HG03039 (cell line): ENCODE measurements around the gene LMNB1.
"Not testable (repeated sequence)": the region's sequence is repeated elsewhere in the genome, so short reads cannot be mapped to it uniquely, and the experiment has no call there.

Source experiments
- ATAC-seq: cut with Tn5 transposase; IDR thresholded peaks from one replicate; pipeline ENCODE4 v1.9.1; 2021; ENCODE audit warnings: mild to moderate bottlenecking, moderate library complexity; ENCODE audit not compliant: unreplicated experiment

Gene LMNB1

GRCh38 chr5:126819253-126819652, 42.3 kb downstream of the LMNB1 start:
- no peak for ATAC-seq

DNA sequence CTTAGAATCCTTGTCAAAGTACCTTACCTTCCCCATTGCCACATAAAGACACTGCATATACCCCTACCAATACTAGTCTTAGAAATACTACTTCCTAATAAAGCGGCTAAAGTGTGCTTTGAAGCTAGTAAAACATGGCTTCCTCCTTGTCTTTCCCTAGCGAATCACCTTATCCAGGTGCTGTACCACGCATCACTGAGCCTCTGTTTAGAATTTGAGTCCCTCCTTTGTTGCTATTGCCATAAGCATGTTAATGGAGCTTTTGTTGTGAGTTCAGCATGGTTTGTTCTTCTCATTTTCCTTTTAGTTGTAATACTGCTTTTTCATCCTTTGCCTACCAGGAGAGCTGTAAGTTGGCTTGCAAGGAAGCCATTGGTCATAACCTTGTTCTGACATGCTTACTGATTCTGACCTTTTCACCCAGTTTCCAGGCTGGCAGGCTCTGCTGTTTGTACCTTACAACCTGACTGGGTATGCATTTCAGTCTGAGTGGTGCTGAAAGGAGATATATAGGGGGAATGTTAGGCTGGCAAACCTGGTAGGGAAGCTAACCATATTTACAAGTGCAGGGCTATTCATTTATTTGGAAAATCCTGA, 49.8 kb downstream of the LMNB1 start:
- no peak for ATAC-seq

- no peak for ATAC-seq
Observed at GRCh38 chr5:126829098-126829497, 52.2 kb downstream of the LMNB1 start.

- no peak for ATAC-seq
Observed at GRCh38 chr5:126830061-126830460, 53.1 kb downstream of the LMNB1 start.

DNA sequence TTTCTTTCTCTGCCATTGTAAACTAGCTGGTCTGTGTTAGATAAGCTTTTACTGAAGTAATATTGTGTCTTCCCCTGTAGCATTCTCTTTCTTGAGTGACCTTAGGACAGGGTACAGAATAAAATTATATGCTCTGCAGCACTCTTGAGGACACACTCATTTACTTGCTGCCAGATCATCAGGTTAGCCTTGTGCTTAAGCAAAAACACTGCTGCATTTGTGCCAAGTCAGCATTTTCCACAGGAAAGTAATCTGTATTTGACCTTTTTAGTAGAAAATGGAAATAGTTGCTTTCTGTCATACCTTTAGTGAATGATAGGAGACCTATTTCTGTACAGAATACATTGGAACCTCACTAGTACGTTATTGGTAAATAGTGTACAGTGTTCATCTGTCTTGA, 54.2 kb downstream of the LMNB1 start:
- ATAC-seq = no peak

GRCh38 chr5:126836778-126837177, 59.8 kb downstream of the LMNB1 start:
- ATAC-seq = no peak

DNA sequence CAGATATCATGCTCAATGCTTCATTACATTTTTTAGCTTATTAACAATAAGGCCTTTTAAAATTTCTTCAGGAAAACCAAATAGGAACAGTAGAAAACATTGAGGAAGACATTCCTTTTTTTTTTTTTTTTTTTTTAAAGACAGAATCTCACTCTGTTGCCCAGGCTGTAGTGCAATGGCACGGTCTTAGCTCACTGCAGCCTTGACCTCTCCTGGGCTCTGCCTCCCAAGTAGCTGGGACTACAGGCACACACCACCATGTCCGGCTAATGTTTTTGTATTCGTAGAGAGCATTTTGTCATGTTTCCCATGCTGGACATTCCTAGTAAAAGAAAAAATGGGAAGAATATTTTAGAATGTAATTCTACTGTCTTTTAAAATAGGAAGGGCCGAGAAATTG, 60.3 kb downstream of the LMNB1 start:
- no peak for ATAC-seq

DNA sequence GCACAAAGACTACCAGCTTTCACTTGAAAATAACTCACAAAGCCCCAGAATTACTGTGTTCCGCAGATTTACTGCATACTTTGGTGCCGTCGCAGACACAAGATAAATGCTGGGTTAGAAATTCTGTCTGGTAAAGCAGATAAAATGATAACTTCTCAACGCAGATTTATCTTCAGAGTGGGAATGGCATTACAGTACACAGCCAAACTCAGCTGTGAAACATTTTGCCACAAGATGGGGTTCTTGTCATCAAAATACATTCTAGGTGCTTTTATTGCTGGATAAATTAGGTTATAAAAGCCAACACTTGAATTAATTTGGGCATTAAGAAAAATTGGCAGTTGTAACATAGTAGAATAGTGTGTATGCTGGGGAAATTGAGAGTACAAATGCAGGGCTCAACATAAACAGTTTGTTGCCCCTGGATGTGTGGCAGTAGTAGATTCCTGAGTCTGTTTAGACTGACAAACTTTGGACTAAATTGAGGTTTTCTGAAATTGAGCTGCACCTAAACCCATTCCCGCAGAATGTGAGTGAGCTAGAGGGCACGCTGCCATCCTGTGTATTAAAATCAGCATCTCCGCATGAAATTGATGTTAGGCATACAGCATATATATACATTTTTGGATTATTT, 61.1 kb downstream of the LMNB1 start:
- no peak for ATAC-seq

DNA sequence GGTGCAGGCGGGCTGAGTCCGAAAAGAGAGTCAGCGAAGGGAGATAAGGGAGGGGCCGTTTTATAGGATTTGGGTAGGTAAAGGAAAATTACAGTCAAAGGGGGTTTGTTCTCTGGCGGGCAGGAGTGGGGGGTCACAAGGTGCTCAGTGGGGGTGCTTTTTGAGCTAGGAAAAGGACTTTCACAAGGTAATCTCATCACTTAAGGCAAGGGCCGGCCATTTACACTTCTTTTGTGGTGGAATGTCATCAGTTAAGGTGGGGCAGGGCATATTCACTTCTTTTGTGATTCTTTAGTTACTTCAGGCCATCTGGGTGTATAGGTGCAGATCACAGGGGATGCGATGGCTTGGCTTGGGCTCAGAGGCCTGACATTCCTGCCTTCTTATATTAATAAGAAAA, 62.5 kb downstream of the LMNB1 start:
- ATAC-seq = not testable (repeated sequence)

GRCh38 chr5:126843375-126843774, 66.4 kb downstream of the LMNB1 start:
- not testable (repeated sequence) for ATAC-seq

DNA sequence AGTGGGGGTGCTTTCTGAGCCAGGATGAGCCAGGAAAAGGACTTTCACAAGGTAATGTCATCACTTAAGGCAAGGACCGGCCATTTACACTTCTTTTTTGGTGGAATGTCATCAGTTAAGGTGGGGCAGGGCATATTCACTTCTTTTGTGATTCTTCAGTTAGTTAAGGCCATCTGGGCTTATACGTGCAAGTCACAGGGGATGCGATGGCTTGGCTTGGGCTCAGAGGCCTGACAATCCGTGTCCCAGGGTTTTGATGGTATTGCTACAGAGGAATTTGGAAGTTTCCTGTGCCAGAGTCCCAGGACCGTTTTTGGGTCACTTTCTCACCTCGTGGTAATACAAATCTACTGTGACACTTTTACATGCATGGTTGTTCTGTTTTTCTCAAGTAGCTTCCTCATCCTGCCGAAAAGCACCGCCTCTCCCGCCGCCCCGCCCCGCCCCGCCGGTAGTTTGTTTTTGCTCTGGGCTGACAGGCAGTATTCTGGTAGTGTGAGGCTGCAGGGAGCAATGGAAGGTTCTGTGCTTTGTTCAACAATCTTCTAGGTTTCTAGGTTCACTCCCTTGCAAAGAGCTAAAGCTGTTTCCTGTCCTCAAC, 68.6 kb downstream of the LMNB1 start:
- ATAC-seq = peak; percentile 83

- no peak for ATAC-seq
Observed at GRCh38 chr5:126846344-126846743, 69.4 kb downstream of the LMNB1 start.

DNA sequence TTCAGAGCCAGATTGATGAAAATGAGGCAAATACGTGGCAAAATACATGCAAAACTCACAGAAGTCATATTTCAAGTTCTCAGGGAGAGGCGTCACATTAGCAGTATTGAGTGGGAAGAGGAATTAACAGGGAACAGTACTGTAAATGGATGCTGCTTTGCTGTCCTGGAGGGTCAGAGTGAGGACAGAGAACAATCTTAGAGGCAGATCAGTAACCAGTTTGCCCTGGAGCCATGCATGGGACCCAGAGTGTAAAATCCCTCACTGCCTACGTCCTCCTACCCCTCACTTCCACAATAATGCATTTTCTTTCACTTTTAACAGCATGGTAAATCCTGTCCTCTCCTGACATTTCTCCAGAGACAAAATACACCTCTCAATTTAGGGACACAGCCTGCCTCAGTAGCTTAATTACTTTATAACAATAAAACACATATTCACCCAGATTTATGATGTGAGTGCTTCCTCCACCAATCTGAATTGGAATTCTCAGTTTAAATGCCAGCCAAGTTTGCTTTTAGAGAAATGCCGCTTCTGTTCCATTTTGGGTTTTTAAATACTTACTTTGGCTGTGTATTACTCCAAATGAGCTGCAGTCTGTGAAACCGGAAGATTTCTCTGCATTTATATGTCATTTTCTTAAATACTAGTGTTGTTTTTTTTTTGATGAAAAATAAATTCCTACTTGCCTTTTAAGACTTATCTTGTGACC, 70.0 kb downstream of the LMNB1 start:
- ATAC-seq = no peak

- ATAC-seq = no peak
Observed at GRCh38 chr5:126847456-126847820, 70.5 kb downstream of the LMNB1 start.

- no peak for ATAC-seq
Observed at GRCh38 chr5:126847826-126848251, 70.9 kb downstream of the LMNB1 start.

DNA sequence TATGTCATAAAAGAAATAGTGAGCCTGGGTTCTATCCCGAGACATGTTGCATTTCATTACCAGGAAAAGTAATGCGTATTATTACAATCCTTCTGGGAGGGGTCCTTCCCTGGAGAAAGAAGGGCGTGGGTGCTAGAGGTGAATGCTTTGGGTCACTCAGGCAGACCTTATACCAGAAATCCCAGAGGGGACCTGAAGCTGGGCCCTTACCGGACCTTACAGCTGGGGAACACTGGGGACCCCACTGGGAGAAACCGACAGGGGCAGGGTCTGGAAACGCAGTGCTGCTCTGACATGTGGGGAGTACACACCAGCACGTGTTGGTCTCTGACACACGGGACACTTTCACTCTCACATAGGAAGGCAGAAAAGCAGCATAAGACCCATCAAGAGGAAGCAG, 71.3 kb downstream of the LMNB1 start:
- no peak for ATAC-seq

DNA sequence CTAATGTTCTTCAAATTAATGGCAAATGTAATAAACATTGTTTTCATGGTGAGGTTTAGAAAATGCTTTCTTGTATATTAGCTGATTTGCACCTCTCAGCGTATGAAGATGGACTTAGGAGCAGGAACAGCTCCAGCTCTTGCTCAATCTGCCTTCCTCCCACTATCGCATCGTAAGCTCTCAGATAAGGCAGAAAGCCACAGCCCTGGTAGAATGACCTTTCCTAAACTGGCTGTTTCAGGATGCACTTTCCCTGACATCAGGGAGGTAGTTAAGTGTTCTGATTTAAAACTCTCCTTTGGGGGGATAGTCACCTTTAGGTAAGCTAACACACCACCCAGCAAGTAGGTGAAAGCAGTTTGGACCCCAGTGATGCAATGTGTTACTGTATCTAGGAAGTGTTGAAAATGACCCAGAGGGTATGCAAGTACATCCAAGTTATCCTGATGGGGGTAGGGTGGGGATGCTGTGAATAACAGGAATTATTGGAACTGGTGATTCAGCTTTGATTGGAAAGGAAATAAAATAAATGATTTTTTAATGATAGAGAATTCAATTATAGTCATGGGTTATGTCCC, 72.3 kb downstream of the LMNB1 start:
- ATAC-seq = no peak

DNA sequence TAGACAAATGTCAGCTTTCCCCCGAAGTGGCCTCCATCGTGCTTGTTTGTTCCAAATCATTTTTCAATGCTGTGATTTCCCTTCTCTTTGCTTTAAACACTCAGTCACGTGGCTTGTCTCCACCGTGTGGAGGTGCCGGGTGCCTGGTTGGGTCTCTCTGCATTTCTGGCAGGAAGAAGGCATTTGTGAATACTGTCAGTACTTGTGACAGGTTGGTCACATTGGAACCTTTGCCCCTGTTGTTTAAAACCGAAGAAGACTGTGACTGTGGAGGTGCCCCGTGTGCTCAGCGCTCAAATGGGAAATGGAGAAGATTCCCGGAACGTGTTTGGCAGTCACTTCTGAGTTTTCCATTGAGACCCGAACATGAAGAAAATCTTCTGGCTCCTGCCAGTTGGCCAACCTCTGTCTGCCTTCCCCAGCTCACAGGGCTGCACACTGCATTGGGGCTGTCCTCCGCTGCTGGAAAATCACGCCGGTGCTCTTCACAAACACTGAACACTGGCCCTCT, 74.6 kb downstream of the LMNB1 start:
- no peak for ATAC-seq

DNA sequence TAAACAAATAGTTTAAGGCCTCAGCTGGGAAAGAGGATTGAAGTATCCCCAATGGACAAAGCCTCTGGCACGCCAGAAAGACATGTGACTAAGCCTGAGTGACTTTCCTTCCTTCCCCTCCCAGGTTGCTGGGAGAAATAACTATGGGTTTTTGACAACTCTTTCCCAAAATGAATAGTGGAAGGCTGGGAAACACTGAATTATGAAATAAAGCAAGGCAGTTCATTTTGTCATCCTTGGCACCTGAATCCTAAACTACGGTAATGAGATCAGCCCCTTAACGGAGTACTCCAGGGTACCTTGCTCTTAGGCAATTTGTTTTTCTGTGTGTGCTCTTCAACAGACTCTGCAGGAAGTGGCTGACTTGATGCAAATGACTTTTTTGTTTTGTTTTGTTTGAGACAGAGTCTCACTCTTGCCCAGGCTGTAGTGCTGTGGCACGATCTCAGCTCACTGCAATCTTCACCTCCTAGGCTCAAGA, 75.2 kb downstream of the LMNB1 start:
- ATAC-seq = peak; percentile 64

DNA sequence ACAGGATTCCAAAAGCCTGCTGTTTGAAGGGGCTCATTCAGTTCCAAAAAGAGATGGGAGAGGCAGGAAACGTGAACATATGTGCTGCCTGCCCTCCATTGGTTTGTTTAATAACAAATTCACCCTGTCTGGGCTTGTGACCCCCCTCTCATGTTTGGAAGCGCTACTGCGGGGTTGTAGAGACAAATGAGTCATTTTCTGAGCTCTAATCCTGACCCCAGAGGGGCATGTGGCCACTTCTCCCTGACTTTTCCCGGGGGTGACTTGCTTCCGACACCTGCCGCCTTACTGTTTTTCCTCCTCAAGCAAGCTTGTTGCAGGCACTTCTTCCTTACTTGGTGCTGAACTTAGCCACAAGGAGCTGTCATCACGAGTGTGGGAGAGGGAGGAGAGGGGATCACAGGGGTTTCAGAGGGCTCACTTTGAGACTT, 75.9 kb downstream of the LMNB1 start:
- no peak for ATAC-seq
